ENCODE data around the gene NPEPPS.

- TF ChIP-seq GATA2 (IDR thresholded peaks at IDR 0.05; ENCODE audit: low read depth, low read length) (no peak), GATA3 (IDR thresholded peaks at IDR 0.05; ENCODE audit: low read depth, low read length) (no peak)
These were observed 134.7 kb downstream of the NPEPPS start for GRCh38 chr17:47665655-47666054.

Data from SH-SY5Y (cell line).